HG03378 (cell line): ENCODE measurements around the gene CENPF.
"Not testable (repeated sequence)": the region's sequence is repeated elsewhere in the genome, so short reads cannot be mapped to it uniquely, and the experiment has no call there.

ENCODE experiments used
- ATAC-seq: cut with Tn5 transposase; IDR thresholded peaks from one replicate; pipeline ENCODE4 v1.9.1; 2021; ENCODE audit warnings: mild to moderate bottlenecking, moderate library complexity; ENCODE audit not compliant: unreplicated experiment

Gene CENPF

GRCh38 chr1:214582289-214582891 lies 20.6 kb upstream of the CENPF start:
- no peak for ATAC-seq

DNA sequence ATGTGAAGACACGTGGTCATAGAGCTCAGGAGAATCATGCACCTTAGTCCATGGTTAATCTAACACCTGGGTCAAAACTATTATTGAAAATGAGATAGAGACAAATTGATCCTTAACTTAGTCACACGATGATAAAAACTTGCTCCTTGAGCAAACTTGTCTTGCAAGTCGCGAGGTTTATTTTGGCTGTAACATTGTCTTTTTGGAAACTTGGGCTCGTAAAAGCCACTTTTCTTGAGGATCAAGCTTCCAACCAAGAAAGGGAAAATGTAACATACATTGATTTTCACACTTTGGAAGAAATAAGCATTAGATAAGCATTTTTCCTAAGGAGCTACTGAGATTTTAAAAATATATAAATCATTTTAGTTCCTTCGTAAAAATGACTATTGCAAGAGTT lies 19.9 kb upstream of the CENPF start:
- no peak for ATAC-seq

GRCh38 chr1:214583824-214584554 lies 19.0 kb upstream of the CENPF start:
- ATAC-seq = no peak

GRCh38 chr1:214584805-214585766 lies 17.9 kb upstream of the CENPF start:
- ATAC-seq = peak; percentile 84

GRCh38 chr1:214586621-214587020 lies 16.4 kb upstream of the CENPF start:
- no peak for ATAC-seq

- ATAC-seq = no peak
Measured at GRCh38 chr1:214587165-214587564, 15.8 kb upstream of the CENPF start.

GRCh38 chr1:214588963-214589597 lies 13.9 kb upstream of the CENPF start:
- no peak for ATAC-seq

- no peak for ATAC-seq
Measured at GRCh38 chr1:214590696-214591095, 12.3 kb upstream of the CENPF start.

DNA sequence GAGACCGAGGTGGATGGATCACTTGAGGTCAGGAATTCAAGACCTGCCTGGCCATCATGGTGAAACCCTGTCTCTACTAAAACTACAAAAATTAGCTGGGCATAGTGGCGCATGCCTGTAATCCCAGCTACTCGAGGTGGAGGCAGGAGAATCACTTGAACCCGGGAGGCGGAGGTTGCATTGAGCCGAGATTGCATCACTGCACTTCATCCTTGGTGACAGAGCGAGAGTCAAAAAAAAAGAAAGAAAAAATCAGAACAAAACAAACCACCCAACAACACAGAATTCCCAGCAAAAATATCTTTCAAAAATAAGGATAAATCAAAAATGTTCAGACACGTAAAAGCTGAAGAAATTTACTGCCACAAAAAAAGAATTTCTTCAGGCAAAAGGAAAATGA lies 11.1 kb upstream of the CENPF start:
- ATAC-seq = not testable (repeated sequence)

- no peak for ATAC-seq
Measured at GRCh38 chr1:214593158-214593557, 9.8 kb upstream of the CENPF start.

DNA sequence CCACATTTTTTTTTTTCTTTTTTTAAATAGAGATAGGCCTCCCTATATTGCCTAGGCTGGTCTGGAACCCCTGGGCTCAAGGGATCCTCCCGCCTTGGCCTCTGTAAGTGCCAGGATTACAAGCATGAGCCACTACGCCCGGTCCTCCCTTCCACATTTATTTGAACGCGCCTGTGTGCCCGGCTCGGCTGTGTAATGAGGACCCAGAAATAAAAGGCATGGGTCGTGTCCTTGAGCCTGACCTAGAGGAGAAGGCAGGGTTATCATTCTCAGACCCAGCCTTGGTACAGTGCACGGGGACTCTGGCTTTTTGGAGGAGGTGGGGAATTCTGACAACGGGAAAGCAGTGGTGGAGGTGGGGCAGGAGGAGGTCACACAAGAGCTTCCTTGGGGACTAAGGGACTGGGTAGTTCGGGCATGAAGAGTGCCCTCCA lies 841 bp downstream of the CENPF start:
- no peak for ATAC-seq

DNA sequence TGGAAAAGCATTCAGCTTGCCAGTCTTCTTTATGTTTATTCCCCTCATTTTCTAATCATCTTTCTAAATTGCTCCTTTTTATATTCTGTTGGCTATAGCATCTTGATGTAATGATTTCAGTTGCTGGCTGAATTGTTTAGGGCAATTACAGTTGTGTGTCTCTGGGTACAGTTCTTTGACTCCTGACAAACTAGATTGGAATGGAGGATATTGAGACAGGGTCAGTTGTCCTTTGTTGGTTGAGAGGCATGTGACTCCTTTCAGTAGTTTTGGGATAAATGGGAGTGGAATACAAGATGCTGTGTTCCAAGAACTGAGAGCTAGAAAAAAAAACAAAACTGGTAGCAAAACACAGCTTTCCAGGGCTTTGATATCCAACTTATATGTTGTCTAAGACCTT lies 1.5 kb downstream of the CENPF start:
- no peak for ATAC-seq

DNA sequence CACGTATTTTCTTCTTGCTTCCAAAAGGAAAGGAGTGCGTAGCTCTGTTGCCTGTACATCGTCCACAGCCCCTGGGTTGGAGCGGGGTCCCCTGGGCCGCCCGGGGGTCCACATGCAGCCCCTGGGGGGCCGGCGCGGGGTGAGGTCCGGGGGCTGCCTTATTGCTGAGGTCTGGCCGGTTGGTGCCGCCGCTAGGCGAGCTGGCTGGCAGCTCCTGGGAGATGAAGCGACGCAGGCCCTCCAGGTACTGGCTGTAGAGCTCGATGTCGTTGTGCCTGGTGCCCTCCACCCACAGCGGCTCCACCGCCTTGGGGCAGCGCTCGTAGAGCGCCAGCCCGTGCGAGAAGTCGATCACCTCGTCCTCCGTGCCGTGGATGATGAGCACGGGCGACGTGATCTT lies 2.5 kb downstream of the CENPF start:
- ATAC-seq = not testable (repeated sequence)

DNA sequence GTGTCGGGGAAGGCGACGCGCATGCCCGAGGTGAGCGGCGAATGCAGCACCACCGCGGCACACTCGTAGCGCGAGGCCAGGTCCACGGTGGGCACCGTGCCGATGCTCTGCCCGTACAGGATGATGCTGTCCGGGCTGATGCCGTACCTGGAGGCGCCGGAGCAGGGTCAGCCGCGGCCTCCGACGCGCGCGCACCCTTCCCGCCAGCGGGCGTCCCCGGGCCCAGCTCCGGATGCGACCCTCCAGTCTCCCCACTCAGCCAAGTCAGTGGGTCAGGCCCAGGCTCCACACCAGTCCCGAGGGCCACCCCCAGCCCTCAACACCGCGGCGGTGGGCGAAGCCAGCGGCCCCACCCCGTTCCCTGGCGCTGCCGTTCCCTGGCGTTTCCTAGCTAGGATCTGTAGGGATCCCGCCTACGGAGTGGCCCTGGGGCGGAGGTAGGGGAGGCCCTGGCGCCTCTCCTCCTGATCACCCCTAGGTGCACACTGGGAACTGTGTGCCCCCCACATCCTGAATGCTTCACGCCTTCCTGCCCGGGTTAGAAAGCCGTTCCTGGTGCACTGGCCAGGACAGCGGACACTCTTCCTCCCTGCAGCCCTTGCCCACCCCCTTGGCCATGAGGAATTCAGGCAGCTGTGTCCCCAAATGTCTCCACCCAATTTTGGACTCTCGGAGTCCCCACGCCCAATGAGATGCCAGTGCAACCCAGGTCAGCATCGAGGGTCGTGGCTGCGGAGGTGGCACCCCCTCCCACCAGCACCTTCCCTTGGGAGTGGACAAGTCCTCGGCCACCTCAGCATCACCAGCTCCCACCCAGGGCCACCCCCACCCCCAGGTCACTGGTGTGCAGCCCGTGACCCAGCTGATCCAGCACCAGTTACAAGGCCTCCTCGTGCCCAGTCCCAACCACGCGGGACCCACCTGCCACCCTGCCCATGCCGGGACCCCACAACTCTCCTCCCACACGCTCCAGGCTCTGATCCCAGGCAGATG lies 3.2 kb downstream of the CENPF start:
- not testable (repeated sequence) for ATAC-seq

- not testable (repeated sequence) for ATAC-seq
Measured at GRCh38 chr1:214607492-214608215, 4.7 kb downstream of the CENPF start.

GRCh38 chr1:214608216-214608783 lies 5.3 kb downstream of the CENPF start:
- ATAC-seq = not testable (repeated sequence)

- ATAC-seq = not testable (repeated sequence)
Measured at GRCh38 chr1:214608817-214609216, 5.8 kb downstream of the CENPF start.

DNA sequence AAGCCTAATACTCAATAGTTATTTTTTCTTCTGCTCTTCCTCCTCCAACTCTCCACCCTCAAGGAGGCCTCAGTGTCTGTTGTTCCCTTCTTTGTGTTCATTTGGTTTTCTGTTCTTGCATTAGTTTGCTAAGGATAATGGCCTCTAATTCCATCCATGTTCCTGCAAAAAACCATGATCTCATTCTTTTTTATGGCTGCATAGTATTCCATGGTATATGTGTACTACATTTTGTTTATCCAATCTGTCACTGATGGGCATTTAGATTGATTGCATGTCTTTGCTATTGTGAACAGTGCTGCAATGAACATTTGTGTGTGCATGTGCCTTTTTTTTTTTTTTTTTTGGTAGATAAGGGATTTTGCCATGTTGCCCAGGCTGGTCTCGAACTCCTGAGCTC lies 6.7 kb downstream of the CENPF start:
- no peak for ATAC-seq

DNA sequence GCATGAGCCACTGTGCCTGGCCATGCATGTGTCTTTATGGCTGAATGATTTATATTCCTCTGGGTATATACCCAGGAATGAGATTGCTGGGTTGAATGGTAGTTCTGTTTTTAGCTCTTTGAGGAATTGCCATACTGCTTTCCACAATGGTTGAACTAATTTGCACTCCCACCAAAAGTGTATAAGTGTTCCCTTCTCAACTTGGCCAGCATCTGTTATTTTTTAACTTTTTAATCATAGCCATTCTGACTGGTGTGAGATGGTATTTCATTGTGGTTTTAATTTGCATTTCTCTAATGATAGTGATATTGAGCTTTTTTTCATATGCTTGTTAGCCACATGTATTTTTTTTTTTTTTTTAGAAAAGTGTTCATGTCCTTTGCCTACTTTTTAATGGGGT lies 7.1 kb downstream of the CENPF start:
- ATAC-seq = peak; percentile 81
